HTR-8/SVneo (cell line): ENCODE results near the gene COL23A1.

ENCODE experiments used
- DNase-seq: peaks from one replicate; pipeline ENCODE4 v3.0.0; 2011; ENCODE audit warnings: low spot score, mixed read lengths; ENCODE audit not compliant: insufficient read length
- FAIRE-seq: peaks from 2 replicates; lab custom pipeline; 2011; peaks lifted over from hg19 to GRCh38; lab: Jason Lieb, UNC

Gene COL23A1

GRCh38 chr5:178338126-178338749 is 252.0 kb downstream of the COL23A1 start:
- no peak for DNase-seq
- no peak for FAIRE-seq

DNA sequence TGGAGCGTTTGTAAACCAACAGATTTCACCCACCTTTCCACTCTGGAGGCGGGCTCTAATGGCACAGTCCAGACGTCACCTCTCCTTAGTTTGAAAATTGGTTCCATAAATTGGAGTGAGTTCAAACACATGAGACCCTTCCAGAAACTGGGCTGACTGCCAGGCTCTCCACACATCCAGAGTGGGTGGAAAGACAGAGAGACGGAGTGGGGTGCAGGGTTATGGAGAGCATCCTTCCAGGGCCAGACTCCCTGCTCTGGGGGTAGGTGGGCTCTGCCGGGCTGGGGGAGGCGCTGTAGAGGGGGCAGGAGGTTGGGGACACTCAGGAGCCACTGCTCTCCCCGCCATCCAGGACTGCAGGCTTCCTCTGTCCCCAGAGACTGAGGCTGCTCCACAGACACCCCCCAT is 252.9 kb downstream of the COL23A1 start:
- no peak for FAIRE-seq
- no peak for DNase-seq

DNA sequence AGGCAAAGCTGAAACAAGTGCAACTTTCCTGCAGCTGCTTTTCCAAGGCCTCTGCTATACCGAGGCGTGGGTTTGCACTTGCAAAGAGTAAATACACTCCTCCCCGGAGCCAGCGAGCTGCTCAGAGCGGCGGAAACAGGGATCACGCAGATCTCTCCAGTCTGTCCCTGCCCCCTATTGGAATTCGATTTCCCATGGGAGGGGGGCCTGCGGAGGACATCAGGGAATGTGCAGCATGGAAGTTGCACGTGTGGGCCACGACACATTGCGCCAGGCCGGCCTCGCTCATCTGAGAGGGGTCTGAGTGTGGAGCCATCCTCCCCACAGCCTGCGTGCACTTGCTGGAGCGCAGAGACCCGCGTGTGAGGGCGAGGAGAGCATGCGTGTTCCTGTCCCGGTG is 253.3 kb downstream of the COL23A1 start:
- DNase-seq (no peak), FAIRE-seq (no peak)

- DNase-seq: no peak
- no peak for FAIRE-seq
Measured at GRCh38 chr5:178335302-178336030, 254.7 kb downstream of the COL23A1 start.

GRCh38 chr5:178334861-178335260 is 255.3 kb downstream of the COL23A1 start:
- FAIRE-seq: no peak
- no peak for DNase-seq

- DNase-seq: no peak
- FAIRE-seq: no peak
Measured at GRCh38 chr5:178333821-178334481, 256.2 kb downstream of the COL23A1 start.

DNA sequence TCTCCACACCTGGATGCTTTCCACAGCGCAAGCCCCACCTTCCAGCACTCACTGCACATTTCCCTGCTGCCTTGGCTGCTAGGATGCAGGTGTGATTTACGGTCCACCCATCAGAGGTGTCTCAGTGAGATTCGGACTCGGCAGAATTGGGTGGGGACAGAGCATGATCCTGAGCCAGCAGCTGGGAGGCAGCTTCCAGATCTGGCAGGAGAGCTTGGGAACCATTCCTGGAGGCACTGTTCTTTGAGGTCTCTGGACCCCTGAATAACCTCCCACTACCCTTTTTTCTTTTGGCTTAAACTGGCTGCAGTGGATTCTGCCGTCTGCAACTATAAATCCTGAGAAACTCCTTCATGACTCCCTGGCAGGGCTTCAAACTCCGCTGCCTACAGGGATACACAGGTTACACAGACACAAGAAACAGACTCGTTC is 258.0 kb downstream of the COL23A1 start:
- DNase-seq (no peak), FAIRE-seq (no peak)

DNA sequence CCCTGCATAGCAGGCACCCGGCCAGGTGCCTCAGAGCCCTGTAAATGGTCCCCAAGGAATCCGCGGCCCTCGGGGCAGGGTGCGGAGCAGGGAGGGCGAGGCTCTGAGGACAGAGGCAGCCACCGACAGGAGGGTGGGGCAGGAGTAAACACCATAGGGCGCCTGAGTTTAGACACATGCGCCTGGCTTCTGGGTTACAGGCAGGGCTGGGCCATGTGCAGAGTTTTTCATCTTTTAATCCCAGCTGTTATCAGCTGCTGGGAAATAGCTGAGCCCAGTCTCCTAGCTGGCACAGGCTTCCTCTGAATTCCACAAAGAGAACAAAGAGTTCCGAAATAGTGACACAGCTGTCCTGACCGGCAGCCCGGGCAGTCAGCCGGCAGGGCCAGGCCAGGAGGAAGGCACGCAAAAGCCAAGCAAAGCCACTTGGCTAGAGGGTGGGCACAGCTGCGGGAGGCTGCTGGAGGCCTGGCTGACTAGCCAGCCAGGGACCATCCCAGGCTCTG is 258.6 kb downstream of the COL23A1 start:
- no peak for DNase-seq
- no peak for FAIRE-seq

- FAIRE-seq: no peak
- DNase-seq: no peak
Measured at GRCh38 chr5:178330791-178331404, 259.3 kb downstream of the COL23A1 start.

DNA sequence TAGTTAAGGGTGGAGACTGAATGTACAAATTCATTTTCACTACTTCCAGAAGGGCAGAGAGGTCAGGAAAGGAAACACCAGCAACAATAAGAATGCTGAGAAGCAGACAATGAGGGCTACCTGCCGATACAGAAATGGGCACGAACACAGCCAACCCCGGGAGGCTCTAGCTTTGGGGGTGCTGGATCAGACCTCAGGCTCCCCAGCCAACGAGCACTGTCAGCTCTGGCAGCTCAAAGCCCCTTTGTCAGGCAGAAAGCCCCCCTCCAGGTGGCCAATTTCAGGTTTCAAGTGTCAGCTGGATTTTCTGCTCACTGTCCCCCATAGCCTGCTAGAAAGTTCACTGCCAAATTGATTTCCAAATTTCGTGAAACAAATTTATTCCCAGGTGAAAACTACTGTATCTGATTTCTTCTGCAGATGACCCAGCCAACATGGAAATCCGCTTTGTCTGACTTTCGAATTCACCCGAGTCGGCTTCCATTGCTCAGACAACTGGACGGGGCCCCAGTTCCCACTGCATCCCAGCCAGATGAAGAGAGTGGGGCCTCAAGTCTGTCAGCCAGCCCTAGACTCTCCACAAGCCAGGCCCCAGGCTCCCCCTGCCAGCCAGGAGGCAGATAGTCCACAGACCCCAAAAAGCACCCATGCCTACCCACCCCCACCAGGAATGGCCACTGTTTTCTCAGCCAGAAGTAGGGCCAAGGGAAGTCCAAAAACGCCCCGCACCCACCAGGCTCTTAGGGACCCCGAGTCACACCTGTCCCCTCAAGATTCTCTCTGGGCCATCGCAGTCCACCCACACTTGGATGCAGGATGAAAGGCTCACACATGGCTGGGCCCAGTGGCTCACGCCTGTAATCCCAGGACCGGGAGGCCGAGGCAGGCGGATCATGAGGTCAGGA is 261.1 kb downstream of the COL23A1 start:
- FAIRE-seq (no peak), DNase-seq (no peak)

DNA sequence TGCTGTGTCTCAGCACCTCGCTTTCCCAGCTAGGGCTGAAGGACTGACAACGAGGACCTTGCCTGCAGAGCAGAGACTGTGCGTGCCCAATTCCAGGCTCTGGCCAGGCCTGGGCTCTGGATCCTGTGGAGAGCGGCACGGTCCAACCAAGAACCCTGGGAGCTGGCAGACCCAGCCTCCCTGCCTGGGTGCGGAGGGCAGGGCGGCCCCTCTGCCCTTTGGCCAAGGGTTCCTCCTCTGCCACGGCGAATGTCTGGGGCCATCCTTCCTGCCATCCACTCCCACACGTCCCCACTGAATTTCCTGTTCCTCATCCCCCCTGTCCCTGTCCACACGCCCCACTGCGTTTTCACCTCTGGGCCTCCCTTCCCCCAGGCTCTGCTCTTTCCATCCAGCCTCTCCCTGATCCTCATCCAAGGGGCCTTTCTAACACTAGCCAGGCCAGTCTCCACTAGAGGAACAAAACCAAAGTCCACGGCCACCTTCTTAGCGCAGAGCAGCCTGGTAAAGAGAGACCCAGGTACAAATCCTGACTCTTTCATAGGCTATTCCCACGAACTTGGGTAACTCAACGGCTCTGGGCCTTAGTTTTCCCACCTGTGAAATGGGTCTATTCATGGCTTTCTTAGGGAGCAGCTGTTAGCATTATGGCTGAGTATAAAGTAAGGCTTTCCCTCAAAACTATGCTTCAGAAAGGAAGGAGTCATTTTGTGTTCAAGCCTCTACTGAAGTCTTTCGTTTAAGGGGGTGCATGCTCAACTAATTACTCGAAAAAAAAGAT is 262.1 kb downstream of the COL23A1 start:
- FAIRE-seq: no peak
- DNase-seq: no peak

DNA sequence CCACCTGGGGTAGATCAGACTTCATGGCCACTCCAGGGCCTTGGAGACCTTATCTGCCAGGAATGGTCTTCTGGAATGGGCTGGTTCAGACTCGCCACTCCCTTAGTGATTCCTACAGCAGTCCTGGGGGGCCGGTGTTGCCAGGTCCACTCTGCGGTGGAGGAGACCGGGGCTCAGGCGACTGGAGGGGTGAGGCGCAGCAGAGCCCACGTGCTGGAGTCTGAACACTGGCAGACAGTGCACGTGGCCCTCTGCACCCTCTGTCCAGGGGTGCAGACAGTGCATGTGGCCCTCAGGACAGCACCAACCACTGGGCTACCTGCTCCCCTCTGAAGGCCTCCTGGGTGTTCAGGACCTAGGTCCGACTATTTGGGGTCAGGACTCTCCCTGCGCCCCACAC is 262.7 kb downstream of the COL23A1 start:
- DNase-seq (no peak), FAIRE-seq (no peak)

DNA sequence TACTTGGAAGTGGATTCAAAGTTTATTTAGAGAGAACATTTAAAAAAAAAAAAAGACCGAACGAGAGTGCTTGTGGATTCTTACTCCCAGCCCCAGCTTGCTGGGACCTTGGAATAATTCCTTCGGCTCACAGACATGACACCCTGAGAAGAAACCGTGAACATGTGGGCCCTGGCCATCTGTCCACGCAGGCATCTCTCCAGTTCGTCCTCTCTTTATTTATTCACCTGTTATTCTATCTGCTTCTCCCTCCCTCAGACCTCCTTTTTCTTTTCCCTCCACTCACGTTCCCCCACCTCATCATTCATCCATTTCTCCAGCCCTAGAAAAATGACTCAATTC is 263.8 kb downstream of the COL23A1 start:
- FAIRE-seq (no peak), DNase-seq (no peak)

DNA sequence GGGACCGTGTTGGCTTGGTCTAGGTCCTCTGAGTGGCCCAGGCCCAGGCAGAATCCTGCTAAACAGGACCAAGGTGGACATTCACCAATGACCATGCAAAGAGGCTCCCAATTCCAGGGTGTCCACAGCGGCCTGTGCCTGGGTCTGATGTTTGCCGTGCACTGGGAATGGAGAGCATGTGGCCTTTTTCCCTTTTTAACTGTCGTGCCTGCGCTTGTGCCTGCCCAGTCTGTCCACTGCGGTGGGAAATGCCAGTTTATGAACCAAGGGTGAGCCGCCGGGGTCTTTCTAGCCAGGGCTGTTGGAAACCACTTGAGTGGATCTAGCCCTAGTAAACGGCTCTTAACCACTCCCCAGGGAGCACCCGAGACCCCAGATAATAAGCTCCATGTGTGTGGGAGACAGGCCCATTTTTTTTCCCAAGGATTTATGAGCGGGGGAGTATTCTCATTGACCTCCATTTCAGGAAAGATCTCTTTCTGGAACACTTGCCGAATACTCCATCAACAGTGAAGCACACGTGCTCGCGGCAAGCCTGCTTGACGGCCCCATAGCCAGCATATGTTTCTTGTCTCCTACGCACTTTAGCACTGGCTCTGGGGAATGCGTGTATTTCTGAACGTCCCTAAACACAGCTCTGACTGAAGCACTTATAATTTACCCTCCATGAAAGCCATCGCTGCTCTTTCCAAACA is 264.4 kb downstream of the COL23A1 start:
- no peak for FAIRE-seq

GRCh38 chr5:178325311-178325678 is 264.9 kb downstream of the COL23A1 start:
- DNase-seq: no peak
- no peak for FAIRE-seq

More for the DNA sequence above, 264.4 kb downstream of the COL23A1 start:
- no peak for DNase-seq

DNA sequence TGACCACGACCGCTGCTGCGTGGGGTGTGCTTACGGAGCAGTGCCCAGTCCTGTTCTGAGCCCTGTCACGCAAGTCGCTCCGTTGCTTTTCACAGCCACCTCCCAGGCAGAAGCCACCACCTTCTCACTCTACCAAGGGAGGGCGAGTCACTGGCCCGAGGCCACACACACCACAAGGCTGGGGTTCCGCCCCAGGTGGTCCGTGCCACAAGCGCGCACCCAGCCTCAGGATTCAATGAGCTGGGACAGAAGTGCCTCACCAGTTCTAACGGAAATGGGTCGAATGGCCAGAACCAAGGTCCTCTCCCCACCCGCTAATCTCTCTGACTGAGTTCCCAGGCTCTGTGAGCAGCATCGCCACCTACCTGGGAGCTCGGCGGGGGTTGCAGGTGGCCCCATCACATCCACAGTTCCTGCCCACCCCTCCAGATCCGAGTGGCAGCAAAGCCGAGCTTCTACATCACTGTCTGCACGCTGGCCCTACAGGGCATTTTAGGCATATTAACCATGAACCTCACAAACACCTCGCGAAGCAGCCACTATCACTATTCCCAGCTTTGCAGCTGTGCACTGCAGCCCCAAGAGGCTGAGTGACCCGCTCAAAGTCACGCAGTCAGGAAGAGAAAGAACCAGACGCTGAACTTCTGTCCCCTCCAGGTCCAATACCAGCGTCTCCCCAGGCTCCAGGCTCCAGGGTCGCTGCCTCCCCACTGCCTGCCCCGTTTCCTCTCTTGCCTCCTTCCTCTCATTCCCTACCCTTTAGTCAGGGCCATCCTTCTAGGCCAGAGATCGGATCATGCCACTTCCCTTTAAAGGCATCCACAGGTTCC is 265.5 kb downstream of the COL23A1 start:
- no peak for FAIRE-seq
- DNase-seq: no peak

- DNase-seq (no peak), FAIRE-seq (no peak)
Measured at GRCh38 chr5:178323961-178324360, 266.2 kb downstream of the COL23A1 start.

DNA sequence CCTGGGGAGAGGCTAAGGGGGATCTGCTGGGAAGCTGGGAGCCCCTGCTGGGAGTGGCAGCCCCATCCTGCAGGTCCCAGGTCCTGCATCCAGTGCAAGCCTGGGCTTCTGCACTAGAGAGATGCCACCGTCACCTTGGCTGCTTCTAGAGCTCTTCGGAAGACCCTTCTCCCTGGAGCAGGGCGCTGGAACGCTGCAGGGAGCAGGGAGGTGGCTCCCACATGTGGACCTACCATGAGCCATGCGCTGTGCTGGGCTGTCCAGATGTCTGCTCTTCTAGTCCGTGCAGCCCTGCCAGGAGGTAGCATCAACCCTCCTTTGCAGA is 266.7 kb downstream of the COL23A1 start:
- DNase-seq: no peak
- no peak for FAIRE-seq
